HEK293T (cell line): ENCODE measurements around the gene NEB.

Experiments
- CTCF ChIA-PET: fragments of 350-600 bp; formaldehyde crosslinking; extraction: SDS; loops from one replicate; lab custom pipeline; 2021; ENCODE audit warnings: antibody characterized with exemption, inconsistent platforms; lab: Yijun Ruan, JAX
- POLR2A ChIA-PET: fragments of 350-600 bp; formaldehyde crosslinking; extraction: SDS; loops from one replicate; lab custom pipeline; 2020; ENCODE audit warnings: antibody characterized with exemption, inconsistent platforms; lab: Yijun Ruan, JAX
- DNase-seq: peaks from one replicate; pipeline ENCODE4 v3.0.0; 2012; ENCODE audit warnings: mixed read lengths; ENCODE audit errors: extremely low spot score
- ARNT ChIP-seq: fragments of 450-650 bp; IDR thresholded peaks from 2 replicates; pipeline ENCODE4 v1.6.1; 2017; ENCODE audit warnings: mild to moderate bottlenecking
- BHLHE40 ChIP-seq: fragments of 450-650 bp; IDR thresholded peaks from 2 replicates; pipeline ENCODE4 v1.6.1; 2016; ENCODE audit warnings: mild to moderate bottlenecking, moderate library complexity, borderline replicate concordance
- CTBP1 ChIP-seq: fragments of 450-650 bp; IDR thresholded peaks from 2 replicates; pipeline ENCODE4 v1.6.1; 2016; ENCODE audit warnings: borderline replicate concordance
- ELF4 ChIP-seq: fragments of 450-650 bp; IDR thresholded peaks from 2 replicates; pipeline ENCODE4 v1.6.1; 2017; ENCODE audit warnings: antibody characterized with exemption
- FOXA1 ChIP-seq: fragments of 450-650 bp; IDR thresholded peaks from 2 replicates; pipeline ENCODE4 v1.6.1; 2016; ENCODE audit warnings: mild to moderate bottlenecking
- FOXK2 ChIP-seq: fragments of 450-650 bp; IDR thresholded peaks from 2 replicates; pipeline ENCODE4 v1.6.1; 2016; ENCODE audit warnings: mild to moderate bottlenecking
- FOXM1 ChIP-seq: fragments of 450-650 bp; IDR thresholded peaks from 2 replicates; pipeline ENCODE4 v1.6.1; 2017; ENCODE audit warnings: mild to moderate bottlenecking, borderline replicate concordance
- HDGF ChIP-seq: fragments of 450-650 bp; IDR thresholded peaks from 2 replicates; pipeline ENCODE4 v1.6.1; 2017; ENCODE audit warnings: antibody characterized with exemption, borderline replicate concordance
- L3MBTL2 ChIP-seq: fragments of 450-650 bp; conservative IDR thresholded peaks from 2 replicates; pipeline ENCODE4 v1.6.1; 2016; ENCODE audit warnings: mild to moderate bottlenecking
- LEF1 ChIP-seq: fragments of 450-650 bp; IDR thresholded peaks from 2 replicates; pipeline ENCODE4 v1.6.1; 2017; ENCODE audit warnings: mild to moderate bottlenecking, borderline replicate concordance
- NFRKB ChIP-seq: fragments of 450-650 bp; IDR thresholded peaks from 2 replicates; pipeline ENCODE4 v1.6.1; 2016; ENCODE audit warnings: mild to moderate bottlenecking, moderate library complexity
- PKNOX1 ChIP-seq: fragments of 450-650 bp; IDR thresholded peaks from 2 replicates; pipeline ENCODE4 v1.6.1; 2016
- SP1 ChIP-seq: fragments of 450-650 bp; IDR thresholded peaks from 2 replicates; pipeline ENCODE4 v1.6.1; 2017
- SUZ12 ChIP-seq: fragments of 450-650 bp; IDR thresholded peaks from 2 replicates; pipeline ENCODE4 v1.6.1; 2016; ENCODE audit warnings: mild to moderate bottlenecking
- TARDBP ChIP-seq: fragments of 450-650 bp; IDR thresholded peaks from 2 replicates; pipeline ENCODE4 v1.6.1; 2016
- ZNF384 ChIP-seq: fragments of 450-650 bp; IDR thresholded peaks from 2 replicates; pipeline ENCODE4 v1.6.1; 2016

NEB gene

GRCh38 chr2:151673016-151673415, 61.3 kb downstream of the NEB start:
- CTCF ChIA-PET, result interaction anchor here (0.6 to 0.9 kb wide), 3 partner anchors 17 to 81 kb away, joined by 3 to 4 read pairs (median 3); no protein-coding TSS in a partner anchor
- DNase-seq, result no peak
- TF ChIP-seq HDGF (no peak), BHLHE40 (no peak), ELF4 (no peak), FOXM1 (no peak), TARDBP (no peak), L3MBTL2 (no peak), SUZ12 (no peak), ARNT (no peak), SP1 (no peak)
- POLR2A ChIA-PET, result no interaction called here

GRCh38 chr2:151672277-151672676, 62.0 kb downstream of the NEB start:
- ChIA-PET POLR2A (no interaction called here), CTCF (interaction anchor here (0.9 kb wide), 1 partner anchor 16 kb away, joined by 3 read pairs; no protein-coding TSS in a partner anchor)
- DNase-seq, result no peak

GRCh38 chr2:151670846-151671597, 63.3 kb downstream of the NEB start:
- no peak for DNase-seq
- CTCF ChIA-PET, result no interaction called here
- no peak for TF ChIP-seq NFRKB
- no peak for TF ChIP-seq FOXM1
- no peak for TF ChIP-seq ZNF384
- no peak for TF ChIP-seq LEF1
- no peak for TF ChIP-seq FOXK2
- TF ChIP-seq HDGF, result no peak
- no peak for TF ChIP-seq TARDBP
- TF ChIP-seq PKNOX1, result no peak
- TF ChIP-seq BHLHE40, result no peak
- TF ChIP-seq L3MBTL2, result no peak
- no peak for TF ChIP-seq ELF4
- TF ChIP-seq SP1, result no peak
- TF ChIP-seq FOXA1, result no peak
- no peak for TF ChIP-seq SUZ12
- no peak for TF ChIP-seq CTBP1
- no peak for TF ChIP-seq ARNT
- POLR2A ChIA-PET, result interaction anchor here (1.4 kb wide), 1 partner anchor 10 kb away, joined by 3 read pairs; no protein-coding TSS in a partner anchor

More at GRCh38 chr2:151672277-151672676, 62.0 kb downstream of the NEB start:
- TF ChIP-seq SP1 (no peak), PKNOX1 (peak; percentile 39; the same call in 1 of the 2 replicates)

GRCh38 chr2:151670346-151670745, 63.9 kb downstream of the NEB start:
- DNase-seq, result no peak
- CTCF ChIA-PET, result no interaction called here
- TF ChIP-seq ELF4, result no peak
- no peak for TF ChIP-seq L3MBTL2
- TF ChIP-seq FOXA1, result no peak
- no peak for TF ChIP-seq TARDBP
- no peak for TF ChIP-seq CTBP1
- TF ChIP-seq SUZ12, result no peak
- POLR2A ChIA-PET, result interaction anchor here (1.4 kb wide), 1 partner anchor 9 kb away, joined by 3 read pairs; no protein-coding TSS in a partner anchor

- POLR2A ChIA-PET, result interaction anchor here (1.4 kb wide), 1 partner anchor 8 kb away, joined by 3 read pairs; no protein-coding TSS in a partner anchor
- peak; percentile 15 for DNase-seq
- no peak for TF ChIP-seq L3MBTL2
- TF ChIP-seq CTBP1, result no peak
- TF ChIP-seq ELF4, result no peak
- no peak for TF ChIP-seq SP1
- TF ChIP-seq FOXA1, result no peak
- no peak for TF ChIP-seq HDGF
- no peak for TF ChIP-seq PKNOX1
- TF ChIP-seq FOXM1, result no peak
- TF ChIP-seq TARDBP, result no peak
Measured at GRCh38 chr2:151669585-151670081, 64.6 kb downstream of the NEB start.

GRCh38 chr2:151668737-151669136, 65.5 kb downstream of the NEB start:
- TF ChIP-seq BHLHE40 (no peak), TARDBP (no peak), FOXK2 (no peak), CTBP1 (no peak), ELF4 (no peak), L3MBTL2 (no peak), LEF1 (no peak), ZNF384 (no peak), FOXM1 (no peak), ARNT (no peak), FOXA1 (no peak), SUZ12 (no peak), HDGF (no peak), NFRKB (no peak), PKNOX1 (no peak), SP1 (no peak)
- CTCF ChIA-PET, result no interaction called here
- peak; percentile 10 for DNase-seq
- POLR2A ChIA-PET, result no interaction called here

More at GRCh38 chr2:151669585-151670081, 64.6 kb downstream of the NEB start:
- CTCF ChIA-PET, result no interaction called here
